Measurements from ENCODE around the gene AGMAT. TPM values are rescaled to one million over a fixed set of nuclear protein-coding genes. Genes with fewer than 3 reads are reported as not detected.
A peak's percentile ranks its signal among the peaks of the same experiment; 100 is the strongest.

AGMAT gene
- total and polyA plus RNA-seq, 9 of the 15 experiments (the other 6 are each of a cell fraction or from before 2014, with no cell fraction given) = not detected

- TF ChIP-seq CHD1 (IDR thresholded peaks at IDR 0.05; ENCODE audit: low read length) = no peak
- no peak for TF ChIP-seq TAF15 (IDR thresholded peaks at IDR 0.05; ENCODE audit: low read depth, low read length)
- TF ChIP-seq ZNF134 (CRISPR knock-in tag; conservative IDR thresholded peaks at IDR 0.05) = no peak
- no peak for TF ChIP-seq PHB (CRISPR knock-in tag; IDR thresholded peaks at IDR 0.05)
- peak; percentile 33 to 81; a peak in 2 of 4 replicates for TF ChIP-seq NONO (IDR thresholded peaks at IDR 0.05; ENCODE audit: low read depth in 2 of 2, low read length in 1 of 2)
- peak; percentile 67 to 83; a peak in 2 of 4 replicates for TF ChIP-seq SIN3A (IDR thresholded peaks at IDR 0.05; ENCODE audit: borderline replicate concordance in 2 of 2, control insufficient read depth in 1 of 2, low read depth in 2 of 2, low read length in 2 of 2)
- TF ChIP-seq PML (IDR thresholded peaks at IDR 0.05; ENCODE audit: low read length) = peak; percentile 79; the same call in 1 of the 2 replicates
- TF ChIP-seq FOXK1 (CRISPR knock-in tag; IDR thresholded peaks at IDR 0.05; ENCODE audit: borderline replicate concordance) = 0 out of 2 replicates have a peak, but pooled peaks have one; percentile 50
- peak; percentile 92 for TF ChIP-seq CXXC5 (CRISPR knock-in tag; IDR thresholded peaks at IDR 0.05)
- TF ChIP-seq RFX1 (IDR thresholded peaks at IDR 0.05) = peak; percentile 100
- TF ChIP-seq GTF2B (IDR thresholded peaks at IDR 0.05; ENCODE audit: extremely low read depth, insufficient read length) = no peak
- no peak for TF ChIP-seq PPARD (CRISPR knock-in tag; IDR thresholded peaks at IDR 0.05)
- TF ChIP-seq ZKSCAN1 (IDR thresholded peaks at IDR 0.05; ENCODE audit: low read depth, low read length) = peak; percentile 89
- no peak for TF ChIP-seq PATZ1 (CRISPR knock-in tag; IDR thresholded peaks at IDR 0.05; ENCODE audit: borderline replicate concordance)
- no peak for TF ChIP-seq SIRT6 (IDR thresholded peaks at IDR 0.05; ENCODE audit: low read depth, low read length)
- TF ChIP-seq ATF7 (IDR thresholded peaks at IDR 0.05) = peak; percentile 95
- no peak for TF ChIP-seq ZNF518B (CRISPR knock-in tag; IDR thresholded peaks at IDR 0.05)
- TF ChIP-seq SREBF1 (IDR thresholded peaks at IDR 0.05; ENCODE audit: borderline replicate concordance, low read depth, low read length) = no peak; the same call in 1 of the 2 replicates
- TF ChIP-seq RBM25 (IDR thresholded peaks at IDR 0.05; ENCODE audit: low read depth, low read length, severe bottlenecking) = no peak
- no peak for TF ChIP-seq MCM5 (IDR thresholded peaks at IDR 0.05; ENCODE audit: low read depth)
- TF ChIP-seq DMBX1 (CRISPR knock-in tag; IDR thresholded peaks at IDR 0.05; ENCODE audit: borderline replicate concordance) = peak; percentile 65
Observed at GRCh38 chr1:15526490-15527339, 58.1 kb downstream of the AGMAT start, which contains the start of gene DNAJC16 (continued).

All from K562 (cell line).